HepG2 (cell line): Measurements from ENCODE around the gene ABT1. TPM values are rescaled to one million over a fixed set of nuclear protein-coding genes. Genes with fewer than 3 reads are reported as not detected.

Experiments
- FUBP1 ChIP-seq: sonication (generic); formaldehyde crosslinking; IDR thresholded peaks from 2 replicates; pipeline ENCODE4 v1.5.1; 2020; ENCODE audit warnings: missing genetic modification reagents, mild to moderate bottlenecking, borderline replicate concordance
- HIC2 ChIP-seq: sonication (generic); formaldehyde crosslinking; IDR thresholded peaks from 2 replicates; pipeline ENCODE4 v1.9.0; 2022; ENCODE audit warnings: low read depth, missing genetic modification reagents
- IKZF1 ChIP-seq: fragments of 450-650 bp; IDR thresholded peaks from 2 replicates; pipeline ENCODE4 v1.7.1; 2016
- MTF2 ChIP-seq: sonication (generic); formaldehyde crosslinking; IDR thresholded peaks from 2 replicates; pipeline ENCODE4 v1.5.0; 2020; ENCODE audit warnings: missing genetic modification reagents, borderline replicate concordance
- PHF21A ChIP-seq: sonication (generic); formaldehyde crosslinking; IDR thresholded peaks from 2 replicates; pipeline ENCODE4 v1.5.0; 2020; ENCODE audit warnings: mild to moderate bottlenecking, missing genetic modification reagents
- RERE ChIP-seq: IDR thresholded peaks from 2 replicates; pipeline ENCODE4 v1.6.1; 2016; ENCODE audit warnings: low read depth, missing genetic modification reagents, missing compliant biosample characterization
- ZFP90 ChIP-seq: sonication (generic); formaldehyde crosslinking; IDR thresholded peaks from 2 replicates; pipeline ENCODE4 v1.8.0; 2022; ENCODE audit warnings: missing genetic modification reagents, mild to moderate bottlenecking, inconsistent platforms, borderline replicate concordance
- ZNF260 ChIP-seq: sonication (generic); formaldehyde crosslinking; IDR thresholded peaks from 2 replicates; pipeline ENCODE4 v1.4.0; 2020; ENCODE audit warnings: missing genetic modification reagents, low read depth, mild to moderate bottlenecking, borderline replicate concordance
- ZNF558 ChIP-seq: sonication (generic); formaldehyde crosslinking; IDR thresholded peaks from 2 replicates; pipeline ENCODE4 v1.9.0; 2022; ENCODE audit warnings: mild to moderate bottlenecking, missing genetic modification reagents, borderline replicate concordance
- ZNF670 ChIP-seq: sonication (generic); formaldehyde crosslinking; IDR thresholded peaks from 2 replicates; pipeline ENCODE4 v1.8.0; 2022; ENCODE audit warnings: mild to moderate bottlenecking, missing genetic modification reagents, borderline replicate concordance
- ZNF790 ChIP-seq: sonication (generic); formaldehyde crosslinking; IDR thresholded peaks from 2 replicates; pipeline ENCODE4 v1.8.0; 2022; ENCODE audit warnings: missing genetic modification reagents, mild to moderate bottlenecking, borderline replicate concordance
- ZNF800 ChIP-seq: sonication (generic); formaldehyde crosslinking; IDR thresholded peaks from 2 replicates; pipeline ENCODE4 v1.4.0; 2020; ENCODE audit warnings: missing genetic modification reagents
- ZSCAN29 ChIP-seq: sonication (generic); formaldehyde crosslinking; conservative IDR thresholded peaks from 2 replicates; pipeline ENCODE4 v1.4.0; 2020; ENCODE audit warnings: mild to moderate bottlenecking, missing genetic modification reagents
- ZXDC ChIP-seq: sonication (generic); formaldehyde crosslinking; IDR thresholded peaks from 2 replicates; pipeline ENCODE4 v1.5.0; 2020; ENCODE audit warnings: mild to moderate bottlenecking, missing genetic modification reagents
- polyA plus RNA-seq, 8 experiments: library from polyadenylated mRNA; depleted of rRNA in 3 of 8; stranded (reverse) in 7 of 8; unstranded in 1 of 8; fragments of >200 nt; fragmentation: Illumina TruSeq in 4 of 8; extraction: Trizol in 4 of 8; gene quantifications; 2 replicates each; pipeline versions ENCODE4 v1.2.1 to v1.2.3, GENCODE V29; 2011 to 2016; ENCODE audit warnings: low read depth in 4 of 8, missing spikeins in 1 of 8, mixed read lengths in 1 of 8; ENCODE audit not compliant: insufficient read depth in 1 of 8
- total RNA-seq, 5 experiments: library from RNA; depleted of rRNA; stranded (reverse); fragments of >200 nt; fragmentation: Illumina TruSeq; extraction: Trizol; gene quantifications; 2 replicates each; pipeline ENCODE4 v1.2.3, GENCODE V29; 2016; ENCODE audit warnings: low read depth in 1 of 5

Gene ABT1
- total and polyA plus RNA-seq, 2 of the 13 experiments (the other 11 are each of a cell fraction or from before 2014, with no cell fraction given): 38.4 TPM

- no peak for TF ChIP-seq FUBP1 (CRISPR knock-in tag)
- TF ChIP-seq MTF2 (CRISPR knock-in tag): no peak
- TF ChIP-seq HIC2 (CRISPR knock-in tag): no peak
- no peak for TF ChIP-seq IKZF1
- TF ChIP-seq ZFP90: peak; percentile 38; the same call in 1 of the 2 replicates
- no peak for TF ChIP-seq ZSCAN29 (CRISPR knock-in tag)
- no peak for TF ChIP-seq ZNF790
- peak; percentile 31; the same call in 1 of the 2 replicates for TF ChIP-seq ZNF800 (CRISPR knock-in tag)
- TF ChIP-seq ZNF260 (CRISPR knock-in tag): no peak
- no peak; the same call in 1 of the 2 replicates for TF ChIP-seq PHF21A (CRISPR knock-in tag)
- TF ChIP-seq ZNF558 (CRISPR knock-in tag): no peak
- no peak for TF ChIP-seq ZXDC (CRISPR knock-in tag)
- no peak for TF ChIP-seq RERE (CRISPR knock-in tag)
- TF ChIP-seq ZNF670 (CRISPR knock-in tag): peak; percentile 59; the same call in 1 of the 2 replicates
Measured at GRCh38 chr6:26553264-26553634, 43.5 kb upstream of the ABT1 start (continued).
